Smooth muscle cell (in vitro differentiated cells): ENCODE results near the gene BTBD19. TPM values are rescaled to one million over a fixed set of nuclear protein-coding genes. Genes with fewer than 3 reads are reported as not detected.
A peak's percentile ranks its signal among the peaks of the same experiment; 100 is the strongest.
"Not testable (repeated sequence)": the region's sequence is repeated elsewhere in the genome, so short reads cannot be mapped to it uniquely, and the experiment has no call there.

Source experiments
- DNase-seq: peaks from one replicate; lab custom pipeline; 2025; ENCODE audit not compliant: unreplicated experiment; lab: John Stamatoyannopoulos, UW
- H2AFZ ChIP-seq: fragments of 200-600 bp; sonication (generic); 2 replicates; pipeline ENCODE4 v1.6.0; 2016; ENCODE audit warnings: antibody characterized with exemption, low read depth, mild to moderate bottlenecking
- H3F3A ChIP-seq: fragments of 200-600 bp; sonication (generic); 2 replicates; pipeline ENCODE4 v1.6.0; 2017; ENCODE audit warnings: antibody characterized with exemption, low read depth
- H3K27ac ChIP-seq: fragments of 200-600 bp; sonication (generic); 2 replicates; pipeline ENCODE4 v1.5.1; 2016; ENCODE audit warnings: low read depth, mild to moderate bottlenecking
- H3K27me3 ChIP-seq: fragments of 200-600 bp; sonication (generic); 2 replicates; pipeline ENCODE4 v1.6.1; 2016; ENCODE audit warnings: low read depth, mild to moderate bottlenecking
- H3K36me3 ChIP-seq: fragments of 200-600 bp; sonication (generic); 2 replicates; pipeline ENCODE4 v1.5.1; 2016; ENCODE audit warnings: low read depth
- H3K4me1 ChIP-seq: fragments of 200-600 bp; sonication (generic); 2 replicates; pipeline ENCODE4 v1.5.1; 2016; ENCODE audit warnings: low read depth
- H3K4me2 ChIP-seq: fragments of 200-600 bp; sonication (generic); 2 replicates; pipeline ENCODE4 v1.6.0; 2016; ENCODE audit warnings: mild to moderate bottlenecking
- H3K4me3 ChIP-seq: fragments of 200-600 bp; sonication (generic); 2 replicates; pipeline ENCODE4 v1.5.1; 2016; ENCODE audit warnings: mild to moderate bottlenecking
- H3K79me2 ChIP-seq: fragments of 200-600 bp; sonication (generic); 2 replicates; pipeline ENCODE4 v1.6.0; 2016; ENCODE audit warnings: low read depth, mild to moderate bottlenecking
- H3K9ac ChIP-seq: fragments of 200-600 bp; sonication (generic); 2 replicates; pipeline ENCODE4 v1.6.0; 2016; ENCODE audit warnings: low read depth
- H3K9me3 ChIP-seq: fragments of 200-600 bp; sonication (generic); replicated peaks from 2 replicates; pipeline ENCODE4 v1.5.1; 2016; ENCODE audit warnings: low read depth
- H4K20me1 ChIP-seq: fragments of 200-600 bp; sonication (generic); 2 replicates; pipeline ENCODE4 v1.6.0; 2016; ENCODE audit warnings: low read depth
- CTCF ChIP-seq: fragments of 200-600 bp; sonication (generic); IDR thresholded peaks from 2 replicates; pipeline ENCODE4 v1.5.1; 2017; ENCODE audit warnings: borderline replicate concordance, mild to moderate bottlenecking, antibody characterized with exemption; ENCODE audit not compliant: insufficient read depth, poor library complexity, severe bottlenecking
- WGBS: methylation state at CpG from one replicate; pipeline ENCODE4 v1.1.7; 2016; ENCODE audit warnings: low lambda C conversion rate; 5-methylcytosine and 5-hydroxymethylcytosine counted together
- polyA plus RNA-seq: library from polyadenylated mRNA; unstranded; fragments of >200 nt; fragmentation: Nextera tagmentation; extraction: Ambion mirVana; gene quantifications from 2 replicates; pipeline ENCODE4 v1.2.1, GENCODE V29; 2016
- total RNA-seq: library from RNA; depleted of rRNA; stranded (reverse); fragments of >200 nt; gene quantifications from 2 replicates; pipeline ENCODE4 v1.2.3, GENCODE V29; 2014

The BTBD19 gene
- total RNA-seq (9.5 and 11.9 TPM in 2 replicates), polyA plus RNA-seq (11.0 and 27.4 TPM in 2 replicates)

GRCh38 chr1:44808063-44808937 lies at the start of gene BTBD19:
Gene BTBD19 (plus strand): TSS chr1:44808523. CDS start chr1:44808821, 298 bp downstream.
- Histone ChIP-seq H3K27me3 (no peaks in the 10 kb centered on the region), H3F3A (peaks cover 37% of the 10 kb centered on the region), H3K4me3 (peak within 1 kb of the TSS; percentile 40), H3K4me1 (peaks cover 48% of the 10 kb centered on the region), H3K4me2 (peak within 1 kb of the TSS; percentile 91), H4K20me1 (peaks cover 22% of the 10 kb centered on the region), H3K36me3 (no peaks in the 10 kb centered on the region), H2AFZ (no peak within 1 kb of the TSS), H3K9ac (peak within 1 kb of the TSS; percentile 98), H3K27ac (peak within 1 kb of the TSS; percentile 100), H3K79me2 (peaks cover 32% of the 10 kb centered on the region), H3K9me3 (no peaks in the 10 kb centered on the region)
- 30% methylated on average over 16 of the region's 23 CpGs for WGBS
- peak; percentile 85 for DNase-seq
- no peak for TF ChIP-seq CTCF

- H3K9me3 ChIP-seq = no peaks in the 10 kb centered on the region
- no peak overlapping the region for H2AFZ ChIP-seq
- no peak for TF ChIP-seq CTCF
- H3K4me3 ChIP-seq = no peak overlapping the region
- DNase-seq = no peak
- no peak overlapping the region for H3K27ac ChIP-seq
- H3K79me2 ChIP-seq = no peaks in the 10 kb centered on the region
- H3K4me2 ChIP-seq = no peak overlapping the region
- H4K20me1 ChIP-seq = no peaks in the 10 kb centered on the region
- H3K27me3 ChIP-seq = no peaks in the 10 kb centered on the region
- H3K9ac ChIP-seq = no peak overlapping the region
- no peaks in the 10 kb centered on the region for H3K36me3 ChIP-seq
- H3K4me1 ChIP-seq = no peaks in the 10 kb centered on the region
- 97% methylated on average over 11 of the region's 11 CpGs for WGBS
- H3F3A ChIP-seq = no peaks in the 10 kb centered on the region
Measured at GRCh38 chr1:44759077-44759476, 49.2 kb upstream of the BTBD19 start.

GRCh38 chr1:44760876-44761275 lies 47.4 kb upstream of the BTBD19 start:
- no peak overlapping the region for H2AFZ ChIP-seq
- H3F3A ChIP-seq = no peaks in the 10 kb centered on the region
- no peaks in the 10 kb centered on the region for H3K79me2 ChIP-seq
- H4K20me1 ChIP-seq = no peaks in the 10 kb centered on the region
- no peaks in the 10 kb centered on the region for H3K9me3 ChIP-seq
- no peak overlapping the region for H3K9ac ChIP-seq
- no peaks in the 10 kb centered on the region for H3K36me3 ChIP-seq
- no peak for TF ChIP-seq CTCF
- H3K27ac ChIP-seq = no peak overlapping the region
- 100% methylated on average over 3 of the region's 3 CpGs for WGBS
- DNase-seq = no peak
- H3K27me3 ChIP-seq = no peaks in the 10 kb centered on the region
- no peaks in the 10 kb centered on the region for H3K4me1 ChIP-seq
- H3K4me3 ChIP-seq = no peak overlapping the region
- H3K4me2 ChIP-seq = no peak overlapping the region

GRCh38 chr1:44766421-44766820 lies 41.9 kb upstream of the BTBD19 start:
- WGBS = 96% methylated on average over 6 of the region's 6 CpGs
- not testable (repeated sequence) for H3K27ac ChIP-seq, H3K36me3 ChIP-seq, H3K79me2 ChIP-seq, H2AFZ ChIP-seq, H3K4me1 ChIP-seq, H3K4me2 ChIP-seq, H3K9ac ChIP-seq, H4K20me1 ChIP-seq, H3K4me3 ChIP-seq, H3K27me3 ChIP-seq, DNase-seq, H3K9me3 ChIP-seq, H3F3A ChIP-seq
